Right hindlimb (tissue), 1 donor: ENCODE measurements around the gene PPP2R2B.

Experiments used
- DNase-seq: peaks from one replicate; pipeline ENCODE4 v3.0.0-alpha.2; 2018

The PPP2R2B gene

GRCh38 chr5:146821732-146822131 lies 56.8 kb downstream of the PPP2R2B start:
- no peak for DNase-seq

DNA sequence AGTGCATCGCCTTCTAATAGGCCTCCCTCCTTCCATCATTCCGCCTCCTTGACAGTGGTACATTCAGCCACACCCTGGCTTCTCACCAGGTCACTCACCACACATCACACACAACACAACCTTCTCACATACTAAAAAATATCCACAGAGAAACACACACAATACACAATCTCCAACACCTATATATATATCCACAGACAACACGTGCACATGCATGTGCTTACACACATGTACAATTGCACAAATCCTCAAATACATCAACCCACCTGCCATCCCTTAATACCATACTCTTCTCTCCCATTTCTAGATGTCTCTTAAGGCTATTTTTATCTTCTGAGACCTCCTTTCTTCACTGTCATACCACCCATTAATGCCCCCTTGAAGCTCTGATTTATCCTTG lies 57.6 kb downstream of the PPP2R2B start:
- no peak for DNase-seq

GRCh38 chr5:146818822-146819221 lies 59.7 kb downstream of the PPP2R2B start:
- DNase-seq, result no peak

DNA sequence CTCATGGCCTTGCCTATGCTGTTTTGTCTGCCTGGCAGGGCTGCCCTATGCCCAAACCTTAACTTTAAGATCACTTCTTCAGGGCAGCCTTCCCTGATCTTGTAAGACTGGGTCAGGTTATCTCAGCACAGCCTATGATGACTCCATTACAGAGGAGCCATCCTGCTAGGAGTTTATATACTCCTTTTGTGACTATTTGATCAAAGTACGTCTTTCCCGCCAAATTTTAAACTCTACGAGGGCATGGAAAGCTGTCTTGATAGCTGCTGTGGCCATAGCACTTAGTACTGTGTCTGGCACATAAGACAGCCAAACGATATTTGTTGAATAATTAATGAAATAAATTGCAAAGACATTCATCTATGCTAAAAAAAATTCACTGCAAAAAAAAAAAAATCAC lies 60.6 kb downstream of the PPP2R2B start:
- DNase-seq, result no peak

DNA sequence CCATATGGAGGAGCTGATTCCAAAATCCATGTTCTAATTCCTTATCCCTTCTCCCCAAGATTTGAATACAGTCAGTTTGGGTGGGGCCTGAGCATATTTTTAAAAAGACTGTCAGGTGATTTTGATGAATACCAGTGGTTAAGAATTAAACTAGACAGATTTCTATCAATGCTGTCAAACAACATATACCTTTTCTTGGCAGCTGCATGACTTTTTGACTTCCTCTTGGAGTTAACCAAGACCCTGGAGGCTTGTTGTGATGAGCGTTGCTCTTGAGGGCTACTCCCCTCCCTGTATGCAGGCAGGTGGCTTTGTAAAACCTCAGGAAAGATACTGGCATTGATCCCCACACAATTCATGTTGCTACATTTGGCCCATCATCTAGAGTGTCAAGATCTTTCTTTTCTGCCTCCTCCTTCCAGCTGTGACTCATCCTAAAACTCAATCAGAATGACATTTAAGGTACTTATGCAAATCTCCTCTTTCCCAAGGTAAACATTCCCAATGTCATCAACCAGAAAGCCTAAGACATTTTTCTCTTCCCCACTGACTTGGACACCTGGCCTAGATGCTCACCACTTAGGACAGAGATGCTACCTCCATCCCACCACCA lies 61.7 kb downstream of the PPP2R2B start:
- no peak for DNase-seq

DNA sequence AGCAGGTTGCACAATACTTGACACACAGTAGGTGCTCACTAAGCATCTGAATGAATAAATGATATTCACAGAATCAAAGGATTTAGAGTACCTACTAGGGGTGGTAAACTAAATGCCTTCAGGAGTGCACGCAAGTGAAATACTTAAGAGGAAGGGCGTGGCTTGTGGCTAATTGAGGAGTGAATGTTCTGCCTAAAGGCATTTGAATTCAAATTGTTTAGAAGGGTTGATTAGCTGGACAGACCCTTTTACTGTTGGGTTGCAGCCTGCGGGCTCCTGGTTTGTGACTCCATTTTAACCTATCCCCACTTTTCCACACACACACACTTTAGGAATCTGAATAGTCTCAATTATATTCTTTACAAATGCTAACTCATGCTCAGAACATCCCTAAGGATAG lies 63.1 kb downstream of the PPP2R2B start:
- DNase-seq, result no peak

- DNase-seq, result no peak
These were observed 65.0 kb downstream of the PPP2R2B start for GRCh38 chr5:146813346-146814157.

DNA sequence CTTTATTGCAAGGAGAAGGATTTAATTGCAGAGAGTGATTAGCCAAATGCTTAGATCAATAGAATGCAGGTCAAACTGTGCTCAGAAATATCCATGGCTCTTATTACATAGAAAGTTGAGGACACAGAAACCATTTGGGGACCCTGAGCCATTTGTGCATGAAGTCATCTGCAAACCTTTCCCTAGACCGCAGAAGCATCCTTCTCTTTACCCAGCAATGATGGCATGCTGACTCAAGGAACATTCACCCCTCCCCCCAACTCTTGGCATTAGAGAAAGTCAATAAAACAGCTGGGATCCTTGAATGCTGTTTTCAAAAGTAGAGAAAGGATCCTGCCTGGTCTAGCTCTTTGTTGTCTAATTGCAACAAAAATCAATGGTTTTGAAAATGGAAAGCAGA lies 73.5 kb downstream of the PPP2R2B start:
- DNase-seq, result no peak

GRCh38 chr5:146802945-146803522 lies 75.5 kb downstream of the PPP2R2B start:
- no peak for DNase-seq

DNA sequence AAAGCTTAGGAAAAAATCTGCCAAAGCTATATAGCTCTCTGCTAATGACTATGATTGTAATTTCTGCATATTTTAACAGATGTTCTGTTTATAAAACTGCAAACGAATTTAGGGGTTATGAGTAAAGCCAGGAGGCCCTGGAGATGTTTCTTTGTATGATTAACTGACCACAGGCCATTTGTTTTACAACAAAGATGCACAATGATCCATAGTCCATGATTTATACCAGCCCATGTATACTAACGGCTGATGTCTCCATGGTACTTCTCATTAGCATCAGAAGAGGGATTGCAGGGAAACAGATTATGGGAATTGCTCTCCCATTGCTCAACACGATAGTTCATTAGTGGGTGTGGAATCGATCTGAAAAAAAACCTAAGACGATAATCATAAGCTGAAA lies 78.9 kb downstream of the PPP2R2B start:
- DNase-seq, result no peak

DNA sequence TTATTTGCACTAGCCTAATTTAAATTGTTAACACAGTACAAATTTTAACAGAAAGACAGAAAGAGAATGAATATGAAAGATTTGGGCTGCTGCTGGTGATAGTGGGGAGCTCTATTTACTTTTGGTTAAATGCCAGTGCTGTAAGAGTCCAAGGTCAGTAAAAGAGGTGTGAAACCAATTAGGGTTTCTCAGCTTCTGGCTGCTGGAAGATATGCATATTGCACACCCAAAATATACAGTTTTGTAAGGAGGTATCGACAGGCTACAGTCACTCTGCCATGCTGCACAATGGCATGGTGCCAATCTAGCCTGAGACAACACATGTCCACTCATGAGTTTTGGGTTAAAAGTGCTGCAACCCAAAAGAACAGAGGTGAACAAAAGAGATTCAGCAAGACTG lies 79.3 kb downstream of the PPP2R2B start:
- DNase-seq, result no peak

- DNase-seq, result no peak
These were observed 80.9 kb downstream of the PPP2R2B start for GRCh38 chr5:146797658-146798057.

GRCh38 chr5:146796911-146797310 lies 81.6 kb downstream of the PPP2R2B start:
- no peak for DNase-seq

- no peak for DNase-seq
These were observed 82.4 kb downstream of the PPP2R2B start for GRCh38 chr5:146796144-146796543.

GRCh38 chr5:146794326-146795029 lies 84.1 kb downstream of the PPP2R2B start:
- no peak for DNase-seq

DNA sequence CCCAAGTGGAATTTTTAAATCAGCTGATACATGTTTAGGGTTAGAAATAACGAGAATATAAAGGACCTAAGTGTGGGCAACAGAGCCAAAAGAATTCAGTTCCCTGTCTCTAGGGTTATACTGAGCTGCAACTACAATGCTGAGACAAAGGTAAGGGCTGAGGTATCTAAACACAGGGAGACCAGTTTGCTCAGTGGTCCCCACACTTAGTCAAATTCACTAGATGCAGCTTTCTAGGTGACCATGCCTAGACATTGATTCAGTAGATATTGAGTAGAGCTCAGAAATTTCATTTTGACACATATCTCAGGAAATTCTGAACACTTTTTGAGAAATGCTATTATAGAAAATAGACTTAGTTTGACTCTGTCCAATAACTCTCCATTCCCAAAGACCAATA lies 84.8 kb downstream of the PPP2R2B start:
- no peak for DNase-seq

GRCh38 chr5:146791471-146791870 lies 87.1 kb downstream of the PPP2R2B start:
- no peak for DNase-seq

- no peak for DNase-seq
These were observed 88.6 kb downstream of the PPP2R2B start for GRCh38 chr5:146789712-146790653.

DNA sequence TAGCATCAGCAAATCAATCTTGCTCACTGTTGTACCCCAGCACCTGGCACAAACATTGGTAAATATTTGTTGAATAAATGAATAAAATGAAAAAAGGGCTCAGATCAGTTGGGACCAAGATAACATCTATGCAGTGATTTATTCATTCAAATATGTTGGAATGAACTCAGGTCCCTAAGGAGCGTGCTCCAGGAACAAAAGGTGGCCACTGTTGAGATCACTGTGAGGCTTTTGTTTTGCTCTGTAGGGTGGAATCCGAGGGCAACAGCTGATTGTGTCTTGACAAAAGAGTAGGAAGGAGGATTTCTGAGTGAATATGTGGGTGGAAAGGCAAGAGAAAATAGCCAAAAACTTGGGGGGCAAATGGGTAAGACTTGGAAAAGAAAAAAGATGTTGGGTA lies 89.7 kb downstream of the PPP2R2B start:
- no peak for DNase-seq

GRCh38 chr5:146785065-146785464 lies 93.5 kb downstream of the PPP2R2B start:
- no peak for DNase-seq

DNA sequence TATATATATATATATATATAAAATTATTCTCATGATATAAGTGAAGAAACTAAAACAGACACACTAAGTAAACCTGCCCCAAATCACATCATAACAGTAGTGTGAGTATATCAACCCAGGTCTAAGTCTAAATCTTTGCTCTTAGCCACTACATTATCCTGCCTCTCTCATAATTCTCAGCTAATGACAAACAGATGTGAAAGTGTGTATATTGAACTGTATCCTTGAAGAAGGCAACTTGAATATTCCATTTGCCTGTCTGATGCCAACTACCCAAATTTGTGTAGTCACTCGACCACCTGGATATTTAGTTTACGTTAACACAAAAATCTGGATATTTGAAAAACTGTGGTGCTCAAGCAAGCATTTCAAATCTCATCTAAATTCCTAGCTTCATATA lies 97.4 kb downstream of the PPP2R2B start:
- DNase-seq, result no peak

DNA sequence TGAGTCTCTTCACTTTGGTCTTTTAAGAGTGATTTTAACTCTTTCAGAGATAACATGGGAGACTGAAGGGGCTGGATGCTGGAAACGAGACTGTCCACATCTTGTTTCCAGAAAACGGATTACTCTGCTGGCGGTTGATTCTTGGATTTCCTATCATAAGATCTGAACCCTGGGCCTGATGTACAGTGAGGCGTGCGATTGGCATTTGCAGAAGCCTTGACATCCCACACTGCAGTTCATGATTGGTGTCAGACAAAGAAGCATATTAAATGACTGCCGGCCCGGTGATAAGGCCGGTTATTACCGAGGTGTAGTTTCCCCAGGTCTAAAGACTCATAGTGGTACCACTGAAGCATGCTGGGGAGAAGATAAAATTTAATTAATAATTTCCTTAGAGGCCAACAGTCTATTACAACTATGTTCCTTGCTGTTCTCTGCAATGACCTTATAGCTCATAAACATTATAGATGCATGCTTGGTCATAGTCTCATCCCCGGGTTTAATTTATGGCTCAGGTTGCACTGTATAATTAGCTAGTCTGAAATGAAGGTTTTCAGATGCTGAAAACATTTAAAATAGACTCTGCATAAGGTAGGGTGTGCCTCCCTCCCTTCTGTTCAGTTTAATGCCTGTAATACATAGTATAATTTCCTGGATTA lies 99.2 kb downstream of the PPP2R2B start:
- DNase-seq, result no peak
